ENCODE data around the gene USP32.
"Not testable (repeated sequence)": the region's sequence is repeated elsewhere in the genome, so short reads cannot be mapped to it uniquely, and the experiment has no call there.

Gene USP32

DNA sequence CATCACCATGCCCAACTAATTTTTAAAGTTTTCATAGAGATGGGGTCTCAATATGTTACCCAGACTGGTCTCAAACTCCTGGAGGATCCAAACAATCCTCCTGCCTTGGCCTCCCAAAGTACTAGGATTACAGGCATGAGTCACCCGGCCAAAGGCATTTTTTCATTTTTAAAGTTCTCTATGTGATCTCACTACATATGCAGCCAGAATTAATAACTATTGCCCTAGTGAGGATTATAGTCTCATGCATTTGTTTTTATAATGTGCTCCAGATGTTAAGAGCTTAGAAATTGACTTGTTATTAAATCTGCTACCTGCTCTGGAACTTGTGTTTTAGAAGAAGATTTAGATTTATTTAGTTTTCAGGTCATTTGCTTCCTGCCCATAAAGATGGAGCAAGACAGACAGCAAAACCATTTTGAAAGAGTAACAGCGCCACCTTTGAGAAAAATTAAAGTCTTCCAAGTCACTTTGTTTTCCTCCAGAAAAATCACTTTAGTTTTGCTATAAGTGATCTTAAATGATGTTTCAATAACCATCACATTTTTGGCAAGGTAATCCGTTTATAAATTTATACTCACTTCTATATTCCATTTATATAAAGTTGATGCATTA lies 162.6 kb downstream of the USP32 start:
- no peak for ATAC-seq

DNA sequence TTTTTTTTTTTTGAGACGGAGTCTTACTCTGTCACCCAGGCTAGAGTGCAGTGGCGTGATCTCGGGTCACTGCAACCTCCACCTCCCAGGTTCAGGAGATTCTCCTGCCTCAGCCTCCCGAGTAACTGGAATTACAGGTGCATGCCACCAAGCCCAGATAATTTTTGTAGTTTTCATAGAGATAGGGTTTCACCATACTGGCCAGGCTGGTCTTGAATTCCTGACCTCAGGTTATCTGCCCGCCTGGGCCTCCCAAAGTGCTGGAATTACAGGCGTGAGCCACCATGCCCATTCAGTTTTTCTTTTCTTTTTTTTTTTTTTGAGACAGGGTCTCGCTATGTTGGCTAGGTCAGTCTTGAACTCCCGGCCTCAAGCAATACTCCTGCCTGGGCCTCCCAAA lies 164.7 kb downstream of the USP32 start:
- not testable (repeated sequence) for ATAC-seq

GRCh38 chr17:60224064-60224463 lies 167.9 kb downstream of the USP32 start:
- no peak for ATAC-seq

DNA sequence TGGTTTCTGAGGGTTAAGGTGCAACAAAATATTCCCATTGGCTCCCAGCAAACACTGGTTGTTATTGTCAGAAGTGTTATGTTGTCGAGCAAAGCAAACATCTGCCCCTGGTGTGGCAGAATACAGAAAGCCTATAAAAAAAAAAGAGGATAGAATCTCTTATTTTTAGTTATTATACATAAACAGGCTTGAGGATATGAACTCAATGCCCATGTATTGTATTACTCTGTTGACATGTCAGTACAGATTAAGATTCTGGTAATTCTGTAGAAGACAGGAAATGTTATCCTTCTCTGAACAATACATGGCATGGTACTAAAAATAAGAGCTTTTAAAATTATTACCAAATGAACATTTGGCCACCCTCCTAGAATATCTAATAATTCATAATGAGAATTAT lies 168.5 kb downstream of the USP32 start:
- no peak for ATAC-seq

DNA sequence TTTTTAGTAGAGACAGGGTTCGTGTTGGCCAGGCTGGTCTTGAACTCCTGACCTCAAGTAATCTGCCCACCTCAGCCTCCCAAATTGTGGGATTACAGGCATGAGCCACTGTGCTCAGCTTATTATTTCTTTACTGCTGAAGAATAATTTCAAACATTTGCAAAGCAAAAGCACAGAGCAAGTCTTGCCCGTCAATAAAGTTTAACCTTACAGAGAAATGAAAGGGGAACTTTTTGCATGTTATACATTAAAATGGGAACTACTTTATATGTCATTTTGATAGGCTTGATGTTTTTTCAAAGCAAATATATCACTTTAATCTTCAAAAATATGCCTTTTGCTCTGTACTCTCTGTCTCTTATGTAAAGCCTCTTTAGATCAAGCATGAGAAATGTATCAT lies 173.2 kb downstream of the USP32 start:
- ATAC-seq = not testable (repeated sequence)

GRCh38 chr17:60215895-60216294 lies 176.0 kb downstream of the USP32 start:
- not testable (repeated sequence) for ATAC-seq

- not testable (repeated sequence) for ATAC-seq
These were observed 180.7 kb downstream of the USP32 start for GRCh38 chr17:60211282-60211681.

DNA sequence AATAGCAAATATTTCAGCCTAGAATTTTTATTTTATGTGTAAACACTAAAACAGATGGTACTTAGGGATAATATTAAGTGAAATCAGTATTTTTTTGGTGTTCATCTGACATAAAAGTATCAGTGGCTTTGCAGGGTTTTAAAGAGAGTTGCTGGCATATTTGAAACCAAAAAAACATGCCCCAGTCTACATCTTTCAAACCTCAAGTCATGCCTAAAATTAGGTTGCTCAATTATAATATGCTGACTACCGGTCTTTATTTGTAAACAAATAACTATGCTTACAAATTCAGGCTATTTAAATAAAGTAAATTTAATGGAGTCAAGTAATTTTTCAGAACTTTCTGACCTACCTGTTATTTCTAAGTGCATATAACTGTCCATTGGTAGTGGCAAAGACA lies 183.6 kb downstream of the USP32 start:
- ATAC-seq = not testable (repeated sequence)

DNA sequence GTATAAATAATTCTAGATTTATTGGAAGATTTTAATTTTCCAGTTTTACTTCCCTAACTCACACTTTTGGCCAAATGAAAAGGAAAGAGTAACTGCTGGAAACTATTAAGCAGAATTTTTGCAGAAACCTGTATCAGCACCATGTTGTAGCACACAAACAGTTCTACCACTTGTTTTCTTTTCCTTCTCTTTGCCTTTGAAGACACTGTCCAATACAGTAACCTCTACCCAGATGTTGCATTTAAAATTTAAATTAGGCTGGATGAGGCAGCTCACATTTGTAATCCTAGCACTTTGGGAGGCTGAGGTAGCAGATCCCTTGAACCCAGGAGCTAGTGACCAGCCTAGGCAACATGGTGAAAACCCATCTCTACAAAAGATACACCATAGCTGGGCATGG lies 186.2 kb downstream of the USP32 start:
- ATAC-seq = not testable (repeated sequence)

- ATAC-seq = not testable (repeated sequence)
These were observed 193.3 kb downstream of the USP32 start for GRCh38 chr17:60198630-60199029.

DNA sequence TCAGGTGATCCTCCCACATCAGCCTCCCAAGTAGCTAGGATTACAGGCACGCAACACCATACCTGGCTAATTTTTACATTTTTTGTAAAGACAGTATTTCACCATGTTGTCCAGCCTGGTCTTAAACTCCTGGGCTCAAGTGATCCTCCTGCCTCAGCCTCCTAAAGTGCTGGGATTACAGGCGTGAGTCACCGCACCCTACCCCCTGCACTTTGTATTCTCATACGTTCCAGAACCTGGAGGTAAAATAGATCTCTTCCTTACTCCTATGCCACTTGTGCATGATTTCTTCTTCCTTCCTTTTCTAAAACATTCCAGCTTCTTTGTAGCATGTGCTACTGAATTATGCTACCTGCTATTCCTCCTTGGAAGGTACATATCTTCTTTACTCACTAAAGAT lies 197.8 kb downstream of the USP32 start:
- ATAC-seq = not testable (repeated sequence)

GRCh38 chr17:60193482-60193881 lies 198.5 kb downstream of the USP32 start:
- no peak for ATAC-seq

GRCh38 chr17:60193032-60193431 lies 198.9 kb downstream of the USP32 start:
- ATAC-seq = not testable (repeated sequence)

GRCh38 chr17:60190032-60190431 lies 201.9 kb downstream of the USP32 start:
- ATAC-seq = not testable (repeated sequence)

- no peak for ATAC-seq
These were observed 203.2 kb downstream of the USP32 start for GRCh38 chr17:60188759-60189158.

- ATAC-seq = not testable (repeated sequence)
These were observed 204.8 kb downstream of the USP32 start for GRCh38 chr17:60186846-60187745.

DNA sequence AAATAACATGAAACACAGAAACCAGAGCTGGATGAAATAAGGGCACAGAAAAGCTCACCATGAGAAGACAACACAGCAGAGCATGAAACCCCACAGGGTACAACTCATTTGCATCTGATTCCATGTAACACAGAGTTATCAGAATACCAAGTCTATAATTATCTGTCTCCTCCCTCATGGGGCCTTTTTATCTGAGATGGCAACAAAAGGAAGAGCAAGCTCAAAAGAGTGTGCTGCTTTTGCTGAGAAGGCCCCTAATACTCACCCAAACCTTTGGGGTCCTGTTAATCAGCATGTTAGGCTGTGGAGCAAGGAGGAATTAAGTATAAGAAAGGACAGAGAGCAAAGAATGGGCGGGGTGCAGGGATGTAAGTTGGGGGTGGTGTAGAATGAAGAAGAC lies 205.6 kb downstream of the USP32 start:
- ATAC-seq = not testable (repeated sequence)

DNA sequence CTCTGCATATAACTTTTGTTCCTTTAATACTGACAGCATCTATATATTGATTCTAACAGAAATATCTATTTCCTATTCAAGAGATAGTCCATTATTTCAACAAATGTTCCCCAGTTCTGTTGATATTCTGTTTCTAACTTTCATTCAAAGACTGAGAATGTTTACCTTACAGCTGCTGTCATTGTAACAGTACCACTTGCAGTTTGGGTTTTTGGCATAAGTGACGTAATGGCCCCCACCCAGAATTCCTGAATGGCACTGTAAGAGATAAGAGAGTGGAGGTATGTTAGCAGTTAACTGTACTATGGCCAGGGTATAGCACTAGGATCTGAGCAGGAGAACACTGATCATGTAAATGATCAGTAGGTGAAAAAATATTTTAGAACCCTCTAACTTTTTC lies 211.6 kb downstream of the USP32 start:
- ATAC-seq = not testable (repeated sequence)

DNA sequence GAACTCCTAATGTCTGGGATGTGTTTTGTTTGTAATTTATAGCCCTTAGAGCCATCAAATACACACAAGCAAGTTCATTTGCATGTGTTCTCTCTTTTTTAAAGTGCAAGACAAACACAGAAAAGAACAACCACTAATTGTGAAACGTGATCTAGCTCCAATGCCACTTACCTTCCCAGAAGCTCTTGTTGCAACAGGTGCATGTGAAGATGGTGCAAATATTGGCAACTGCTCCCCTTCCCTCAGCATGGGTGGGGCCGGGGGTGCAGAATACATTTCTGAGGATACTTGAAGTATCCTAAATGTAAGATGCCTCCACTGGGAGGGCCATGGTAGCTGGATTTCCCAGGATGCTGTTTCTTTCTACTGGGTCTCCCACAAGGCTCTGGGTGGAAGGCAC lies 213.8 kb downstream of the USP32 start:
- not testable (repeated sequence) for ATAC-seq

DNA sequence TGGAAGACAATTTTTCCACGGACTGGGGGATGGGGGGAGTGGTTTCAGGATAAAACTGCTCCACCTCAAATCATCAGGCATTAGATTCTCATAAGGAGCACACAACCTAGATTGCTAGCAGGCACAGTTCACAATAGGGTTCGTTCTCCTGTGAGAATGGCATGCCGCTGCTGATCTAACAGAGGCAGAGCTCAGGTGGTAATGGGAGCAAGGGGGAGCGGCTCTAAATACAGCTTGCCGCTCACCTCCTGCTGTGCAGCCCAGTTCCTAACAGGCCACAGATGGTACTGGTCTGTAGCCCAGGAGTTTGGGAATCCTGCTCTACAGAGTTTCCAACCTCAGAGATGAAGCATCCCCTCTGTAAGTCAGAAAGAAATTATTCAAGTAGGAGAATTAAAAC lies 215.2 kb downstream of the USP32 start:
- not testable (repeated sequence) for ATAC-seq

GRCh38 chr17:60174767-60175166 lies 217.2 kb downstream of the USP32 start:
- not testable (repeated sequence) for ATAC-seq

DNA sequence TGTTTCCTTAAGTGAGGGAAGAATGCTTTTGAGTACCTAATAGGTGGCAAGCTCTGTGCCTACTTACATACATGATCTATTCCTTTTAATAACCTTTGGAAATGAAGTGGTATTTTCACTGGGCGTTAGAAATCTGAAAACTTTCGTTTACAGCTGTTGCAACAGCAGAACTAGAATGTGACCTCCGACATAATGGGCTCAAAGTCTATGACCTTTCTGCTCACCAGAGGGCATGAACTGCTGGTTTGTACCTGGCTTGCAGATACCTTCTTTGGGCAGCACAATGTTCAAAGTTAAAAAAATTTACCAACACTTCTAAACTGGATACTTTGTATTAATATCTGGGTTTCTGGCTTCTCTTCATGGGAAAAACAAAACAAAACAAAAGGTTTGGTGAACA lies 217.9 kb downstream of the USP32 start:
- ATAC-seq = no peak

- ATAC-seq = no peak
These were observed 218.6 kb downstream of the USP32 start for GRCh38 chr17:60173304-60173819.

DNA sequence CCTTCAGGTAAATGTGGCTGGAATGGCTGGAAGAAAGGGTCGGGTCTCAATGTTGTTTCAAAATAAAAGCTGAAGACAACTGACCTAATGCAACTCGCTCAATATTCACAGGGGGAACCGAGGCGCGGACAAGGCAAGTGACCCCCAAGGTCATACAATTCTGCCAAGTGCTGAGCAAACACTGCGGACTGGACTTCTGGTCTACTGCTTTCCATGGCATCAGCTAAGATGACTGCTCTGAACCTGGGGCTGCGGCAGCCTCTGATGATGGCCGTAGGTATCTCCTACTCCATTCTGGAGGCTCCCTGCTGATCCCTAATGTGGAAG lies 220.2 kb downstream of the USP32 start:
- no peak for ATAC-seq
